Astrocyte (in vitro differentiated cells and primary cell): ENCODE measurements around the gene ATG4C. TPM values are rescaled to one million over a fixed set of nuclear protein-coding genes. Genes with fewer than 3 reads are reported as not detected.
"Not testable (repeated sequence)": the region's sequence is repeated elsewhere in the genome, so short reads cannot be mapped to it uniquely, and the experiment has no call there.

Experiments
- DNase-seq: peaks from one replicate; pipeline ENCODE4 v3.0.0-alpha.2; 2010; ENCODE audit warnings: low read depth
- FAIRE-seq: peaks from 2 replicates; lab custom pipeline; 2011; peaks lifted over from hg19 to GRCh38; lab: Jason Lieb, UNC
- H2AFZ ChIP-seq: 2 replicates; pipeline ENCODE4 v1.6.0; 2012; ENCODE audit warnings: low read depth, low read length, inconsistent platforms
- H3K27ac ChIP-seq: 2 replicates; pipeline ENCODE4 v1.5.1; 2011; ENCODE audit warnings: low read depth, low read length, inconsistent platforms
- H3K27me3 ChIP-seq: 2 replicates; pipeline ENCODE4 v1.6.0; 2011; ENCODE audit warnings: low read length, inconsistent platforms; ENCODE audit not compliant: insufficient read depth
- H3K36me3 ChIP-seq: 2 replicates; pipeline ENCODE4 v1.5.1; 2011; ENCODE audit warnings: low read length, inconsistent platforms; ENCODE audit not compliant: insufficient read depth
- H3K4me1 ChIP-seq: 2 replicates; pipeline ENCODE4 v1.5.1; 2011; ENCODE audit warnings: low read length, inconsistent platforms; ENCODE audit not compliant: insufficient read depth
- H3K4me2 ChIP-seq: 2 replicates; pipeline ENCODE4 v1.6.0; 2012; ENCODE audit warnings: low read length, inconsistent platforms
- H3K4me3 ChIP-seq: 2 replicates; pipeline ENCODE4 v1.5.1; 2011; ENCODE audit warnings: low read depth, mild to moderate bottlenecking, low read length, inconsistent platforms; ENCODE audit not compliant: insufficient read depth
- H3K79me2 ChIP-seq: 2 replicates; pipeline ENCODE4 v1.6.0; 2012; ENCODE audit warnings: mild to moderate bottlenecking, low read length, inconsistent platforms; ENCODE audit not compliant: insufficient read depth
- H3K9ac ChIP-seq: 2 replicates; pipeline ENCODE4 v1.6.0; 2012; ENCODE audit warnings: mild to moderate bottlenecking, low read length, inconsistent platforms
- H3K9me3 ChIP-seq: 2 replicates; pipeline ENCODE4 v1.5.1; 2012; ENCODE audit warnings: low read depth, mild to moderate bottlenecking, low read length, inconsistent platforms; ENCODE audit not compliant: insufficient read depth
- H4K20me1 ChIP-seq: 2 replicates; pipeline ENCODE4 v1.6.0; 2012; ENCODE audit warnings: low read length, inconsistent platforms; ENCODE audit not compliant: insufficient read depth
- H3K27ac Mint-ChIP-seq: one replicate; pipeline ENCODE4 v1.8.0; 2021; ENCODE audit warnings: mild to moderate bottlenecking, mixed read lengths; ENCODE audit not compliant: unreplicated experiment
- H3K27me3 Mint-ChIP-seq: one replicate; pipeline ENCODE4 v1.8.0; 2021; ENCODE audit warnings: low read depth, mixed read lengths; ENCODE audit not compliant: unreplicated experiment
- H3K36me3 Mint-ChIP-seq: one replicate; pipeline ENCODE4 v1.8.0; 2021; ENCODE audit warnings: low read depth, mixed read lengths; ENCODE audit not compliant: unreplicated experiment
- H3K4me1 Mint-ChIP-seq: one replicate; pipeline ENCODE4 v1.8.0; 2021; ENCODE audit warnings: low read depth, mixed read lengths; ENCODE audit not compliant: unreplicated experiment
- H3K4me3 Mint-ChIP-seq: one replicate; pipeline ENCODE4 v1.8.0; 2021; ENCODE audit warnings: mild to moderate bottlenecking, moderate library complexity, mixed read lengths; ENCODE audit not compliant: unreplicated experiment
- H3K9me3 Mint-ChIP-seq: one replicate; pipeline ENCODE4 v1.8.0; 2021; ENCODE audit warnings: mild to moderate bottlenecking, mixed read lengths; ENCODE audit not compliant: unreplicated experiment
- total RNA-seq: library from RNA; stranded (reverse); gene quantifications from 2 replicates; pipeline ENCODE4 v1.2.1, GENCODE V29; 2021

The ATG4C gene
- total RNA-seq, 1 donor from 2014 or later: 7.0 TPM

- H3K27ac Mint-ChIP-seq, H3K9ac ChIP-seq, H3K36me3 ChIP-seq, H3K4me3 Mint-ChIP-seq, H3K27ac ChIP-seq, H3K27me3 ChIP-seq, H4K20me1 ChIP-seq, H3K27me3 Mint-ChIP-seq, H3K4me2 ChIP-seq, H3K4me1 ChIP-seq, H3K4me1 Mint-ChIP-seq, H3K4me3 ChIP-seq, H3K79me2 ChIP-seq, H3K36me3 Mint-ChIP-seq, H3K9me3 ChIP-seq, H3K9me3 Mint-ChIP-seq, H2AFZ ChIP-seq, FAIRE-seq, DNase-seq: not testable (repeated sequence)
Measured at GRCh38 chr1:62759232-62759875, 24.6 kb upstream of the ATG4C start.

- DNase-seq, FAIRE-seq, H3K9me3 ChIP-seq, H3K36me3 ChIP-seq, H3K27ac Mint-ChIP-seq, H3K4me1 Mint-ChIP-seq, H3K4me1 ChIP-seq, H3K27me3 ChIP-seq, H3K4me3 ChIP-seq, H2AFZ ChIP-seq, H4K20me1 ChIP-seq, H3K4me3 Mint-ChIP-seq, H3K27me3 Mint-ChIP-seq, H3K79me2 ChIP-seq, H3K36me3 Mint-ChIP-seq, H3K4me2 ChIP-seq, H3K9ac ChIP-seq, H3K9me3 Mint-ChIP-seq, H3K27ac ChIP-seq: not testable (repeated sequence)
Measured at GRCh38 chr1:62760021-62760782, 23.7 kb upstream of the ATG4C start.

DNA sequence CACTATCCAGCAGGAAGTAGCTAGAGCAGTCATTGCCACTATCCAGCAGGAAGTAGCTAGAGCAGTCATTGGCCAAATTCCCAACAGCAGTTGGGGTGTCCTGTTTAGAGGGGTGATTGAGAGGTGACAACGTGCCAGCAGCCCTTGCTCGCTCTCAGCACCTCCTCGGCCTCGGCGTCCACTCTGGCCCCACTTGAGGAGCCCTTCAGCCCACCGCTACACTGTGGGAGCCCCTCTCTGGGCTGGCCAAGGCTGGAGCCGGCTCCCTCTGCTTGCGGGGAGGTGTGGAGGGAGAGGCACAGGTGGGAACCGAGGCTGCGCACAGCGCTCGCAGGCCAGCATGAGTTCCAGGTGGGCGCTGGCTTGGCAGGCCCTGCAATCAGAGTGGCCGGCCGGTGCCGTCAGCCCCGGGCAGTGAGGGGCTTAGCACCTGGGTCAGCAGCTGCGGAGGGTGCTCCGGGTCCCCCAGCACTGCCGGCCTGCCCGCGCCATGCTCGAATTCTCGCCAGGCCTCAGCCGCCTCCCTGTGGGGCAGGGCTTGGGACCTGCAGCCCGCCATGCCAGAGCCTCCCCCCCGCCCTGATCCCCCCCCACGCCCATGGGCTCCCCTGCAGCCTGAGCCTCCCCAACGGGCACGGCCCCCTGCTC, 22.6 kb upstream of the ATG4C start:
- DNase-seq, H3K36me3 Mint-ChIP-seq, H3K9ac ChIP-seq, H3K27me3 Mint-ChIP-seq, H3K4me1 ChIP-seq, H3K4me2 ChIP-seq, H3K27ac ChIP-seq, H3K79me2 ChIP-seq, H4K20me1 ChIP-seq, H3K27ac Mint-ChIP-seq, H3K9me3 Mint-ChIP-seq, FAIRE-seq, H3K4me3 ChIP-seq, H3K9me3 ChIP-seq, H2AFZ ChIP-seq, H3K36me3 ChIP-seq, H3K4me1 Mint-ChIP-seq, H3K27me3 ChIP-seq, H3K4me3 Mint-ChIP-seq: not testable (repeated sequence)

- H3K36me3 ChIP-seq, H3K36me3 Mint-ChIP-seq, H3K4me3 ChIP-seq, H3K27ac Mint-ChIP-seq, DNase-seq, H3K4me1 ChIP-seq, H3K9me3 ChIP-seq, H3K27ac ChIP-seq, H3K27me3 ChIP-seq, H3K79me2 ChIP-seq, H3K4me2 ChIP-seq, H4K20me1 ChIP-seq, H3K4me1 Mint-ChIP-seq, H3K4me3 Mint-ChIP-seq, H3K9me3 Mint-ChIP-seq, H2AFZ ChIP-seq, FAIRE-seq, H3K27me3 Mint-ChIP-seq, H3K9ac ChIP-seq: not testable (repeated sequence)
Measured at GRCh38 chr1:62762027-62762426, 21.9 kb upstream of the ATG4C start.
